GM18517 (cell line): ENCODE measurements around the gene EPN2.
"Not testable (repeated sequence)": the region's sequence is repeated elsewhere in the genome, so short reads cannot be mapped to it uniquely, and the experiment has no call there.

Source experiments
- ATAC-seq: cut with Tn5 transposase; IDR thresholded peaks from one replicate; pipeline ENCODE4 v1.9.1; 2021; ENCODE audit warnings: mild to moderate bottlenecking, moderate library complexity; ENCODE audit not compliant: unreplicated experiment

EPN2 gene

GRCh38 chr17:19237139-19237388 lies at the start of gene EPN2:
TSS of gene EPN2 (plus strand) at chr17:19237366. CDS start at chr17:19283120, 45,754 bp downstream.
- ATAC-seq = not testable (repeated sequence)

GRCh38 chr17:19187883-19188869 lies 49.0 kb upstream of the EPN2 start:
- ATAC-seq = peak; percentile 72

DNA sequence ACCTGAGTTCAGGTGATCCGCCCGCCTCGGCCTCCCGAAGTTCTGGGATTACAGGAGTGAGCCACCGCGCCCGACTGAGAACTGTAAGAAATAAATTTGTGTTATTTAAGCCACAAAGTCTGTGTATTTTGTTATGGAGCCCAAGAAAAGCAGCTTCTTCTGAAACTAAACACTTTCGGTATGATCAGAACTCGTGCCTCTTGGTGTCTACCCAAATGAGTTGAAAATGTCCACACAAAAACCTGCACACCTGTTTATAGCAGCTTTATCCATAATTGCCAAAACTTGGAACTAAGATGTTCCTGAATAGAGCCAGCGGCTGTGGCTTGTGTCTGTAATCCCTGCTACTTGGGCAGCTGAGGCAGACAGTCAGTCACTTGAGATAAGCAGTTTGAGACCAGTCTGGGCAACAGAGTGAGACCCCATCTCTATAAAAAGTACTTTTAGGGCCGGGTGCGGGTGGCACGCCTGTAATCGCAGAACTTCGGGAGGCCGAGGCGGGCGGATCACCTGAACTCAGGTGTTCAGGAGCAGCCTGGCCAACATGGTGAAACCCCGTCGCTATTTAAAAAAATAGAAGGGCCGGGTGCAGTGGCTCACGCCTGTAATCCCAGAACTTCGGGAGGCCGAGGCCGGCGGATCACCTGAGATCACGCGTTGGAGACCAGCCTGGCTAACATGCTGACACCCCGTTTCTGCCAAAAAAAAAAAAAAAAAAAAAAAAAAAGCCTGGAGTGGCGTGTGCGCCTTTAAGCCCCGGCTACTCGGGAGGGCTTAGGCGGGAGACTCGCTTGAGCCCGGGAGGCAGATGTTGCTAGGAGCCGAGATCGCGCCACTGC lies 48.1 kb upstream of the EPN2 start:
- ATAC-seq = peak; percentile 72

GRCh38 chr17:19189781-19190405 lies 47.3 kb upstream of the EPN2 start:
- not testable (repeated sequence) for ATAC-seq

DNA sequence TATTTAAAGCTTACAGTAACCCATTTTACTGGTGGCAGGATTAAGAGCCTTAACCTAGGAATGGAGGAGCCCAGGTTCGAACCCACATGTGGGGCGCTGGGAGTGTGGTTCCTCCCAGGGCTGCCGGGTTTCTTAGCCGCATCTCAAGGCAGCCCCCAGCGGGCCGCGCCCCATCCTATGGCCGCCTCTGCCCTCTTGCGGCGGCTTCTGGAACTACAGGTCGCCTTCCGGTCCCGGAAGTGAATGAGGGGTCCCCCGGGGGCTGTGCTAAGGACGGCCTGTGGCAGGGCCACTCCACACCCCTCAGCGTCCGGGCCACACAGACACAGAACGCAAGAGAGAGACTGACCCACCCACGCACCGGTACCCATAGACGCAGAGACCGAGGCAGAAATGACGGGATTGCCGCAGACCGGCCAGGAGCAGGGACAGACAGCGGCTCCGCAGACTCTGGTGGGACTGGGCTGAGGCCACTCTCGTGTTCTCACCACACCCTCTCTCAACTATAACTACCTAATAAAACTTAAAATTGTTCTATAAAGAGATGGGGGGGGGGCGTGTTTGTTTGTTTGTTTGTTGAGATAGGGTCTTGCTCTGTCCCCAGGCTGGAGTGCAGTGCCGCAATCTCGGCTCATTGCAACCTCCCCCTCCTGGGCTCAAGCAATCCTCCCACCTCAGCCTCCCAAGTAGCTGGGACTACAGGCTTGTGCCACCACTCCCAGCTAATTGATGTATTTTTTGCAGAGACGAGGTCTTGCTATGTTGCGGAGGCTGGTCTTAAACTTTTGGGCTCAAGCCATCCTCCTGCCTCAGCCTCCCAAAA lies 40.6 kb upstream of the EPN2 start:
- peak; percentile 69 for ATAC-seq

- ATAC-seq = not testable (repeated sequence)
These were observed 34.7 kb upstream of the EPN2 start for GRCh38 chr17:19202448-19202847.

GRCh38 chr17:19203429-19203828 lies 33.7 kb upstream of the EPN2 start:
- not testable (repeated sequence) for ATAC-seq

GRCh38 chr17:19215074-19215860 lies 21.9 kb upstream of the EPN2 start:
- ATAC-seq = not testable (repeated sequence)

DNA sequence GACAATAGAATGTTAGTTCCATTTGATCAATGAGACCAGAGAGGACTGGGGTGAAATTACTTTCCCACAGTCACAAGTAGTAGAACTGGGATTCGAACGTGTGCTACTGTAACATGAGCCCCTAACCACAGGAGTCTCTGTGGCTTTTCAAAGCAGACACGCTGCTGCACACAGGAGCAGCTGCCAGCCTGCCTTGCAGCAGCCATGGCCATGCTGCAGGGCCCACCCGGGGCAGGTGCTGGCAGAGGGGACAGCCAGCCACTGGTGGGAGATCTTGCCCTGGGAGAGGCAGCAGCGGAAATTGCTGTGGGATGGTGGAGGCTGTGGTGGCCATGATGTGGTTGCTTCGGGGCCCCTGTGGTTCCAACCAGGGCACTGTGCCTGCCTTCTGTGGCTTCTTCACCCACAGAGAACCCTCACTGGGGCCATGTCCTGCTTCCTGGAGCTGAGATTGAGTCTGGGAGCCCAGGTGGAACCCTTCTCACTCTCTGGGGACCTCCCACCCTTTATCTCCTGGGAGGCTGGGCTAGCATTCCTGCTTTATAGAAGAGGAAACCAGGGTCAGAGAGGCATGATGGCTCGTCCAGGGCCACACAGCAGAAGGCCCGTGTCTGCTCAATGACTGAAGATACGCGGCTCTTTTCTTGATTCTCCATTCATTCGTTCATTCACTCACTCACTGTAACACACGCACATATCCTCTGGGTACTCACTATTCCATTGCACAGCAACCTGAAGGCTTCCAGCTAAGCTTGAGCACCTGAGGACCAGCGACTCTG lies 20.8 kb upstream of the EPN2 start:
- ATAC-seq = not testable (repeated sequence)

DNA sequence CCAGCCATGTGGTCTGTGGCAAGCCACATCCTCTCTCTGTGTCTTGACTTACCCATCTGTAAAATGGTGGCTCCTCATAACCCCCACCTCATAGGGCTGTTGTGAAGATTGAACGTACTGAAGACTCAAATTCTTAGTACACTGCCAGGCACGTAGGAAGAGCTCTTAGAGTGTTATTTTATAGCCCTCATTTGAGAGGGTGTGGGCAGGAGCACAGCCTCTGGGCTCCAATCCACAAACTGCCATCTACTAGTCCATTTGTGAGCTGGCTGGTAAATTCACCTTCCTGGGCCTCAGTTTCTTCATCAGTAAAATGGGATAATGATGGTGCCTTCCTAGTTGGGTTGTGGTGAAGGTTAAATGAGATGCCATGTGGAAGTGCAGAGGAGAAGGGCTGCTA lies 18.3 kb upstream of the EPN2 start:
- ATAC-seq = not testable (repeated sequence)

DNA sequence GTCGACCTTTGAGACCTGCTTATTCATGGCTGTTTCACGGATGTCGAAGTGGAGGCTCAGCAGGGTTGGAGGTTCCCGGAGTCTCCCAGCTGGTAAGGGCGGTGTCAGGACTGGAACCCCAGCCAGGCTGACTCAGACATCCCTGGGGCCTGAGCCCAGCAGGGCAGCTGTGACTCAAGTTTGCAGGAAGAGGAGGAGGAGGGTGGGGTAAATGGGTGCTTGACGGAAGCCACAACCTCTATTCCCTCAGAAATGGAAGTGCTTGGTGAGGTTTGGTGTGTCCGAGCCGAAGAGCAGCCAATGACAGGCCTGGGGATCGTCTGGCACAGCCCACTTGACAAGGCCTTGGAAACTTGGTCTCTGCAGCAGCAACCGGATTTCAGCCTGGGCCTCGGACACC lies 17.8 kb upstream of the EPN2 start:
- ATAC-seq = not testable (repeated sequence)

DNA sequence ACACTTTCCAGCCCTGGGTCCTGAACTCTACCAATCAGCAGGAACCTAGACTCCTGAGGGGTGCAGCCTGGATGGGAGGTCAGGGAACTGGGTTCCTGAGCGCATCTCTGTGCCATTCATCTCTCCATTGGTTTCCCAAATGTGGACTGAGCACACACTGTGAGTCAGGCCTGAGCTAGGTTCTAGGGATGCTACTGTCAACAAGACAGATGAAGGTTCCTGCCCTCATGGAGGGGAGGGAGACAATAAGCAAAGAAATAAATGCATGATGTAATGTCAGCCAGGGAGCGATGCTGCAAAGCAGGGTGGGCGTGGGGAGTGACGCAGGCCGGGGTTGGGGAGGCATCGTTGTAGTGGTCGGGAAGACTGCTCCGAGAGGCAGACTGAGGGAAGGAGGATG lies 17.0 kb upstream of the EPN2 start:
- not testable (repeated sequence) for ATAC-seq

- not testable (repeated sequence) for ATAC-seq
These were observed 10.3 kb upstream of the EPN2 start for GRCh38 chr17:19226610-19227588.

DNA sequence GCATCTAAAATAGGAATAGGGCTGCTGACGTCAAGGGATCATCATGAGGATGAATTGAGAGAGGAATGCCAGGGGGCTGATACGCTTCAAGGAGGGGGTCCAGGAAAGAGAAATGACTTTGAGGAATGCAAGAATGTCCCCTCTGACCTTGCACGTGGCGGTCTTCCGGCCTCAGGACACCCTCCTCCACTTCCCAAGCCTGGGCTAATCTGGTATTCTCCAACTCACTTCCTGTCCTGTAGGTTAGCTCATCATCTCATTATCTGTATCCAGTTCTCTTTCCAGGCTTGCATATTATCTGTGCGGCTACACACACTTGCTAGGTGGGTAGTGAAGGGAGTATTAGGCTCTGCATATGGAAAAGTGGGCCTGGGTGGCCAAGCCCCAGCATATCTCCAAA lies 2.5 kb upstream of the EPN2 start:
- ATAC-seq = not testable (repeated sequence)

DNA sequence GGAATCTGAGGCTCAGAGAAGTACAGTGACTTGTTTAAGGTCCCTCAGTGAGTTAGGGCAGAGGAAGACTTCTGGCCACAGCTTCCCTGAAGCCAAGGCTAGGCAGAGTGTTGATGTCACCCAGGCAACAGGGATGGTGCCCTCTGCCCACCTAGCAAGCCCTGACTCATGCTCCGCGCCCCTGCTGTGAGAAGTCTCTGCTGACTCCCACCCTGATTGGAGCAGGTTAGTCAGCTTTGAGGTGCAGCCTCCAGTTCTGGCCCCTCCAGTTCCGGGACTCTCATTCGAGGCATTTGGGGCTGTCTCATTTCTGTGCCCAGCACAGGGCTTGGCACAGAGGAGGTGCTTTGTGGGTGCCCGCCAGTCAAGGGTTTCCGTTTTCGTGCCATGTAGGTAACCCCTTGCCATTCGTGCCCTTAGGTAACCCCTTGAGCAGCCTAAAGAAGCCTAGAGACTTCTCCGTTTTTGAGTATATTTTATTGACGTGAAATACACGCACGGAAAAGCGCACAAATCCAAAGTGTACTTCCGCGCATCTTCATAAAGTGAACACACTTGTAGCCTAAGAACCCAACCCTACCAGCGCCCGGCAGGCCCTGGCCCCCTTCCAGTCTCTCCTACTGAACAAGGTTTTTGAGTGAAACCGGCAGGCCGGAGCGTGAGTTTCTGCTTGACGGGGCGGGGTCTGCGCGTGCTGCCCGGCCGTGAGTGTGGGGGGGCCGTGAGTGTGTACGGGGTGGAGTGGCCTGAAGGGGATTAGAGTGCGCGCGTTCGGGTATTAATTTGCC lies 621 bp upstream of the EPN2 start:
- ATAC-seq = not testable (repeated sequence)

- ATAC-seq = no peak
These were observed 412 bp downstream of the EPN2 start for GRCh38 chr17:19237389-19238166.
